Measurements from ENCODE around the gene PSMA5.

DNA sequence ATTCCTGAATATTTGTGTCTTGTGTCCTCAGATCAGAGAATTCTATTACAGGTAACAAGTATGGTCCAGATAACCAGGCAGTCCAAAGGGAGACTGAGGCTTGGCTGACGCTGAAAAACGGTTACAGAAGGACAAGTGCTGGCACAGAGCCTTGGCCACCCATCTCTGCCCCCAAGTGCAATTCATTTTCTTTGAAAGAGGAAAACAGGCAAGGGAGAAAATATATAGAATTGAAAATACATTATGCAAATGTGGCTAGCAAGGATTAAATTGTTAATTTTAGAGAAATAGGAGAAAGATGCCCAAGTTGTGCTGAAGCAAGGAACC lies 29.8 kb downstream of the PSMA5 start:
- TF ChIP-seq, protein P1, sequence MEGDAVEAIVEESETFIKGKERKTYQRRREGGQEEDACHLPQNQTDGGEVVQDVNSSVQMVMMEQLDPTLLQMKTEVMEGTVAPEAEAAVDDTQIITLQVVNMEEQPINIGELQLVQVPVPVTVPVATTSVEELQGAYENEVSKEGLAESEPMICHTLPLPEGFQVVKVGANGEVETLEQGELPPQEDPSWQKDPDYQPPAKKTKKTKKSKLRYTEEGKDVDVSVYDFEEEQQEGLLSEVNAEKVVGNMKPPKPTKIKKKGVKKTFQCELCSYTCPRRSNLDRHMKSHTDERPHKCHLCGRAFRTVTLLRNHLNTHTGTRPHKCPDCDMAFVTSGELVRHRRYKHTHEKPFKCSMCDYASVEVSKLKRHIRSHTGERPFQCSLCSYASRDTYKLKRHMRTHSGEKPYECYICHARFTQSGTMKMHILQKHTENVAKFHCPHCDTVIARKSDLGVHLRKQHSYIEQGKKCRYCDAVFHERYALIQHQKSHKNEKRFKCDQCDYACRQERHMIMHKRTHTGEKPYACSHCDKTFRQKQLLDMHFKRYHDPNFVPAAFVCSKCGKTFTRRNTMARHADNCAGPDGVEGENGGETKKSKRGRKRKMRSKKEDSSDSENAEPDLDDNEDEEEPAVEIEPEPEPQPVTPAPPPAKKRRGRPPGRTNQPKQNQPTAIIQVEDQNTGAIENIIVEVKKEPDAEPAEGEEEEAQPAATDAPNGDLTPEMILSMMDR (IDR thresholded peaks at IDR 0.05; ENCODE audit: low read depth, low read length, poor library complexity, severe bottlenecking), result no peak
- TF ChIP-seq EZH2phosphoT487 (IDR thresholded peaks at IDR 0.05; ENCODE audit: borderline replicate concordance, low read length), result no peak
